Umbilical cord (tissue), 2 donors: ENCODE measurements around the gene FTCD. TPM values are rescaled to one million over a fixed set of nuclear protein-coding genes. Genes with fewer than 3 reads are reported as not detected.

ENCODE experiments used
- DNase-seq: peaks from one replicate; pipeline ENCODE4 v3.0.0-alpha.2; 2015; ENCODE audit warnings: low spot score
- total RNA-seq: library from RNA; depleted of rRNA; stranded (reverse); fragments of >200 nt; gene quantifications from one replicate; pipeline ENCODE4 v1.2.3, GENCODE V29; 2014; ENCODE audit warnings: low replicate concordance; ENCODE audit not compliant: insufficient read depth

FTCD gene
- total RNA-seq, 1 donor from 2014 or later, result not detected

DNA sequence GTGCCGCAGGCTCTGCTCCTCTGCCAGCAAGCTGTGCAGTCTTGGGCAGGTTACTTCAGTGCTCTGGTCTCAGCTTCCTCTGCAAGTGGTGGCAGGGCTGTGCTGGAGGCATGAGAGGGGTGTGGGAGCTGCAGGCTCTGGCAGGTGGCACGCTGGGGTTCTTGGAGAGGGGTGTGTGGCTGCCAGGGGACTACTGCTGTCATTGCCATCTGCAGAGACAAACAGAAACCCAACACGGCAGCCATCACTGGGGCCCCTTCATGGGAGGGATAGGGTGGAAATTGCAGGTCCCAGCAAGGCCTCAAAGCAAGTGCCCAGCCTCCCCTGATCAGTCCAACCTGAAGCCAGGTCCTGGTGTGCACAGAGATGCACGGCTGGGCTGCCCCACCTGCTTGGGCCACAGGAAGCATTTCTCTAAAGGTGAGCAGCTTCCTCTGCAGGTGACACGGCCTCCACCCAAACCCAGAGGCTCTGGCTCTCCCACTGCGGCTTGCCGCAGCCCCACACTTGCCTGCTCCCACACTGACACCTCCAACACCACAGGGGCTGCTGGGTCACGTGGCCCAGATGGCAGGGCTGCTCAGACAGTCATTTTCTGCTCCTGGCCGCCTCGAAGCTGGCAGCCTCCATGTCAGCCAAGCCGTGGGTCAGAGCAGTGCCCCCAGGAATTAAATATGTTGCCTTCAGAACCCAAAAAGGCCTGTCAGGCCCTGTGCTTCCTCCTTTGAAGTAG, 61.5 kb downstream of the FTCD start:
- DNase-seq, result no peak

- peak; percentile 66 for DNase-seq
Measured at GRCh38 chr21:46092811-46093667, 62.3 kb downstream of the FTCD start.

DNA sequence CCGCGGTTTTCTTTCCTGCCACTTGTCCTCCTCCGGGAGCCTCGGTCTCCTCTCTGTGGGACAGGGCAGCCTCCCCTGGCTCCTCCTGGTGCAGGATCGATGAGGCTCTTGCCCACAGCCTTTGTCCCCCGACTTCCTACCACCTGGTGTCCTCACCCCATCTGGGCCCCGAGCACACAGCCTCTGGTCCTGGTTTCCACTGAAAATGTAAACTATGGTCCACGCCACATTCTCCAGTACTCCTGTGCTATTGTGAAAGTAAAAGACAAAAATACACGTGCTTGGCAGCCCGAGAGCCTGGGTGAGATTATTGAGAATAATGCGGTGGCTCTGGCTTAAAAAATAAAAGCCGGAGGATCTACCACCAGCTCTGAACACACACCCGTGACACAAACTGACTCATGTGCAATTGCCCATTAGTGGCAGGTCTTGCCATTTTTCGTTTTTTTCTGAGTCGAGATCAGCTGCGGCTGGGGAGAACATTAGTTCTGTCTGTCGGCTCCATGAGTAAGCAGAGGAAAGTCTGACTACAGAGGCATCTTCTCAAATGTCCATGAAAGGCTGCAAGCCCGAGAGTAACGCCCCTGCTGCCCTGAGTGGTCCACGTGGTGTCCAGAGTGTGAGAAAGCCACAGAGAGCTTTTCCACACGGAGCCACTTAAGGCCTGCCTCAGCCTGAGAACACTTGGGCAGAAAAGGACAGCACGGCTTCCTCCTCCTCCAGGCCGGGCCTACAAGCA, 63.2 kb downstream of the FTCD start:
- DNase-seq, result peak; percentile 94

GRCh38 chr21:46091631-46092025, 63.8 kb downstream of the FTCD start:
- no peak for DNase-seq

GRCh38 chr21:46091118-46091517, 64.3 kb downstream of the FTCD start:
- DNase-seq, result no peak

- DNase-seq, result no peak
Measured at GRCh38 chr21:46089285-46089684, 66.1 kb downstream of the FTCD start.

DNA sequence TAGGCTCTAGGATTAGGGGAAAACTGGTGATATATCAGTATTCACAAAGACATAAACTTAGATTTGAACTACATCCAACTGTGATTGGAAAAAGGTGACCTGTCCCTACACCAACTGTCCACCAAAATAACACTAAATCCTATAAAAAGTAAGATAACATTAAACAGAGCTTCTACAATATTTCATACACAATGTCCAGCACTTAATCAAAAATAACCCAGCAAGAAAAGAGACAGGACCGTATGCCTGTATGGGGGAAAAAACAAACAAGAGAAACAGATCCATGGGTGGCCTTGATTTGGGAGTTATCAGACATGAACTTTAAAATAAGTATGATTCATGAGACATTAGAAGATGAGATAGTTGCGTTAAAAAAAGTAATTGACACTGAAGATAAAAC, 67.2 kb downstream of the FTCD start:
- no peak for DNase-seq

- DNase-seq, result no peak
Measured at GRCh38 chr21:46087641-46088040, 67.7 kb downstream of the FTCD start.

Other genes with a start within 250 kb of the FTCD start
- 2,452 TPM for gene COL6A1, start 173.8 kb downstream of the FTCD start, total RNA-seq
- gene COL6A2, start 57.5 kb downstream of the FTCD start, total RNA-seq, result 2,192 TPM
- gene SPATC1L, start 28.9 kb upstream of the FTCD start, total RNA-seq, result 3.4 TPM
- gene LSS, start 73.2 kb upstream of the FTCD start, total RNA-seq, result 53.2 TPM
- gene MCM3AP, start 130.0 kb upstream of the FTCD start, total RNA-seq, result 35.2 TPM
- 16.6 TPM for gene YBEY, start 130.8 kb upstream of the FTCD start, total RNA-seq
- 12.3 TPM for gene C21orf58, start 168.3 kb upstream of the FTCD start, total RNA-seq
- 15.9 TPM for gene PCNT, start 168.6 kb upstream of the FTCD start, total RNA-seq